GM18498 (cell line): ENCODE results near the gene MYO1E.
A peak's percentile ranks its signal among the peaks of the same experiment; 100 is the strongest.
"Not testable (repeated sequence)": the region's sequence is repeated elsewhere in the genome, so short reads cannot be mapped to it uniquely, and the experiment has no call there.

Experiments
- ATAC-seq: cut with Tn5 transposase; IDR thresholded peaks from one replicate; pipeline ENCODE4 v1.9.1; 2021; ENCODE audit warnings: mild to moderate bottlenecking, moderate library complexity; ENCODE audit not compliant: unreplicated experiment

The MYO1E gene

GRCh38 chr15:59148153-59148833 is 224.4 kb downstream of the MYO1E start:
- ATAC-seq, result no peak

- no peak for ATAC-seq
Observed at GRCh38 chr15:59147666-59148065, 225.0 kb downstream of the MYO1E start.

GRCh38 chr15:59144594-59144993 is 228.1 kb downstream of the MYO1E start:
- ATAC-seq, result not testable (repeated sequence)

- no peak for ATAC-seq
Observed at GRCh38 chr15:59143281-59143680, 229.4 kb downstream of the MYO1E start.

GRCh38 chr15:59140422-59141226 is 232.0 kb downstream of the MYO1E start:
- no peak for ATAC-seq

- ATAC-seq, result no peak
Observed at GRCh38 chr15:59138243-59138642, 234.4 kb downstream of the MYO1E start.

- ATAC-seq, result no peak
Observed at GRCh38 chr15:59137566-59137965, 235.1 kb downstream of the MYO1E start.

- no peak for ATAC-seq
Observed at GRCh38 chr15:59133929-59134427, 238.7 kb downstream of the MYO1E start.

- ATAC-seq, result no peak
Observed at GRCh38 chr15:59131969-59132562, 240.6 kb downstream of the MYO1E start.

- no peak for ATAC-seq
Observed at GRCh38 chr15:59131456-59131855, 241.2 kb downstream of the MYO1E start.

- ATAC-seq, result not testable (repeated sequence)
Observed at GRCh38 chr15:59127255-59127654, 245.4 kb downstream of the MYO1E start.

- ATAC-seq, result not testable (repeated sequence)
Observed at GRCh38 chr15:59125683-59126082, 247.0 kb downstream of the MYO1E start.

- ATAC-seq, result no peak
Observed at GRCh38 chr15:59124261-59124660, 248.4 kb downstream of the MYO1E start.

- ATAC-seq, result no peak
Observed at GRCh38 chr15:59120937-59121336, 251.7 kb downstream of the MYO1E start.

GRCh38 chr15:59119625-59120024 is 253.0 kb downstream of the MYO1E start:
- no peak for ATAC-seq

GRCh38 chr15:59116771-59117170 is 255.9 kb downstream of the MYO1E start:
- no peak for ATAC-seq

GRCh38 chr15:59116141-59116540 is 256.5 kb downstream of the MYO1E start:
- ATAC-seq, result no peak

- ATAC-seq, result no peak
Observed at GRCh38 chr15:59115047-59115446, 257.6 kb downstream of the MYO1E start.

GRCh38 chr15:59111251-59111650 is 261.4 kb downstream of the MYO1E start:
- ATAC-seq, result no peak

GRCh38 chr15:59105854-59106253 is 266.8 kb downstream of the MYO1E start:
- ATAC-seq, result no peak

GRCh38 chr15:59104912-59105732 is 267.5 kb downstream of the MYO1E start, which contains the start of gene CCNB2:
TSS of gene CCNB2 (plus strand) at chr15:59105146. CDS start at chr15:59105269, 123 bp downstream.
- ATAC-seq, result peak; percentile 98
